ENCODE results near the gene ACTR1A. TPM values are rescaled to one million over a fixed set of nuclear protein-coding genes. Genes with fewer than 3 reads are reported as not detected.

The ACTR1A gene
- total and polyA plus RNA-seq, 7 experiments from 2014 or later = 47.5 to 69.4 (median 58.9) TPM

DNA sequence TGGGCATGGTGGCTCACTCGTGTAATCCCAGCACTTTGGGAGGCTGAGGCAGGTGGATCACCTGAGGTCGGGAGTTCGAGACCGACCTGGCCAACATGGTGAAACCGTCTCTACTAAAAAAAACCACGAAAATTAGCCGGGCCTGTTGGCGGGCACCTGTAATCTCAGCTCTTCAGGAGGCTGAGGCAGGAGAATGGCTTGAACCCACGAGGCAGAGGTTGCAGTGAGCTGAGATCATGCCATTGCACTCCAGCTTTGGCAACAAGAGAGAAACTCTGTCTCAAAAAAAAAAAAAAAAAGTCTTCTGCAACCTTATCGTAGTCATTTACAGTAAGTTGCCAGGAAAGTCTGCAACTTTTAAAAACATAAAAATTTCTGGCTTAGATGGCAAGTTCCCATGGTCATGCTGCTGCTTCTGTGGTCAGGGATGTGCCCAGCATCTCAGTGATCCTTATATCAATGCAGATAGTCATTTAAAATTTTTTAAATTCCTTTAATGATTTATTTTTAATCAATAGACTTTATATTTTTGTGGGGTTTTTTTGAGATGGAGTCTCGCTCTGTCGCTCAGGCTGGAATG lies 16.8 kb upstream of the ACTR1A start:
- POLR2A ChIA-PET = no interaction called here
- H3K27me3 Mint-ChIP-seq = no peaks in the 10 kb centered on the region

DNA sequence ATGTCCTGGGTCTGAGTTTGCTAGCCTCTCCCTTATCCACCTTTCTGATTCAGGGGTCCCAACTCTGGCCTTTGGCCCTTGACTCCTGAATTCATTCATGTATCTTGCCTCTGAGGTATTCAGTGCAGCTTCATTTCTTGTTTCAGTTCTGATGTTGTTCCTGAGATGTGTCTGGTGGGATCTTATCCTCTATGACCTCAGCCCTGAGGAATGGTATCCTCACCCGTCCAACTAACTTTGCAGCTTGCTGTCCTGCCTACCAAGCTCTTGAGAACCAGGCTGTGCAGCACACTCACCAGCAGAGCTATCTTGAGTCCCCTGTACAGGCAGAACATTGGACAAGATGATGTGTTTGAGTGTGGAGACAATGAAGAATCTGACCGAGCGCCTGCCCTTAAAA lies 15.0 kb upstream of the ACTR1A start:
- no peaks in the 10 kb centered on the region for H3K9me3 Mint-ChIP-seq
- H3K36me3 Mint-ChIP-seq = peaks cover 8 to 33% (median 18%) of the 10 kb centered on the region in 5 donors
- ATAC-seq = no peak
- ChIA-PET CTCF (no interaction called here), POLR2A (no interaction called here)
- Histone ChIP-seq H3K36me3 (ENCODE audit: control insufficient read depth in 2 of 3, insufficient read depth in 3 of 3, low read length in 3 of 3) (peaks cover 0 to 39% (median 7%) of the 10 kb centered on the region in 3 experiments), H3K4me3 (ENCODE audit: low read length) (no peak overlapping the region), H3K27me3 (ENCODE audit: control insufficient read depth in 2 of 2, insufficient read depth in 2 of 2, low read length in 2 of 2) (no peaks in the 10 kb centered on the region), H3K27ac (ENCODE audit: low read depth, low read length) (no peak overlapping the region), H3K4me1 (ENCODE audit: control insufficient read depth in 2 of 2, insufficient read depth in 2 of 2, low read length in 2 of 2) (no peaks in the 10 kb centered on the region), H3K9me3 (ENCODE audit: control insufficient read depth in 2 of 3, low read length in 3 of 3) (no peaks in the 10 kb centered on the region)
- no peak overlapping the region for H3K4me3 Mint-ChIP-seq
- peaks cover 5 to 31% (median 17%) of the 10 kb centered on the region in 7 donors for H3K4me1 Mint-ChIP-seq
- H3K27ac Mint-ChIP-seq = peak overlapping the region in 3 of 9 donors; percentile 9 to 71 (median 68)
- H3K27me3 Mint-ChIP-seq = no peaks in the 10 kb centered on the region
- DNase-seq = no peak
- intact Hi-C loops (cut with micrococcal nuclease) = no loop called here

More for the DNA sequence above, 16.8 kb upstream of the ACTR1A start:
- Histone ChIP-seq H3K9me3 (ENCODE audit: control insufficient read depth in 2 of 3, low read length in 3 of 3) (no peaks in the 10 kb centered on the region), H3K4me3 (ENCODE audit: low read length) (no peak overlapping the region), H3K4me1 (ENCODE audit: control insufficient read depth in 2 of 2, insufficient read depth in 2 of 2, low read length in 2 of 2) (no peaks in the 10 kb centered on the region), H3K27me3 (ENCODE audit: control insufficient read depth in 2 of 2, insufficient read depth in 2 of 2, low read length in 2 of 2) (no peaks in the 10 kb centered on the region), H3K27ac (ENCODE audit: low read depth, low read length) (no peak overlapping the region), H3K36me3 (ENCODE audit: control insufficient read depth in 2 of 3, insufficient read depth in 3 of 3, low read length in 3 of 3) (peaks cover 0 to 35% (median 8%) of the 10 kb centered on the region in 3 experiments)
- H3K27ac Mint-ChIP-seq = no peak overlapping the region
- H3K4me3 Mint-ChIP-seq = no peak overlapping the region
- H3K9me3 Mint-ChIP-seq = no peaks in the 10 kb centered on the region
- intact Hi-C loops (cut with micrococcal nuclease) = no loop called here
- CTCF ChIA-PET = interaction anchor here (0.7 kb wide), 1 partner anchor 313 kb away, joined by 3 read pairs; no protein-coding TSS in a partner anchor
- peaks cover 8 to 32% (median 16%) of the 10 kb centered on the region in 5 donors for H3K36me3 Mint-ChIP-seq
- no peak for DNase-seq
- H3K4me1 Mint-ChIP-seq = peaks cover 8 to 34% (median 18%) of the 10 kb centered on the region in 7 donors
- no peak for ATAC-seq

DNA sequence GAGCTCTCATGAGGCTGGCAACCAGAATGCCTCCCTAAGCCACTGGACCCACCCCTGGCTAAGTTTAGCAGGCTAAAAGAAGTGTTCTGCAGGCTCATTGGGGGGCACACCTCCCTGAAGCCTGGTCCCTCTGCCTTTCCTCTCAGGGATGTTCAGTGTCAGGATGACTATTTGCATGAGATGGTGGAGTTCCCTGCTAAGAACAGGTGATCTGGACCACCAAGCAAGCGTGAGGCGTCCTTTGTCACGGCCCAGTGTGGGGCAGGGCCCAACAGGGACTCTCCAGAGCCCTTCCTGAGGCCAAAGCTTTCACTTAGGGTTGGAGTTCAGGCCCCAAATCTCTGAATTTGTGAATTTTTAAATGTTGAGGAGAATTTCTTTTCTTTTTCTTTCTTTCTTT lies 13.2 kb upstream of the ACTR1A start:
- peaks cover 12 to 32% (median 16%) of the 10 kb centered on the region in 7 donors for H3K4me1 Mint-ChIP-seq
- no peaks in the 10 kb centered on the region for H3K9me3 Mint-ChIP-seq
- no peaks in the 10 kb centered on the region for H3K27me3 Mint-ChIP-seq
- ChIA-PET CTCF (no interaction called here), POLR2A (no interaction called here)
- no peaks in the 10 kb centered on the region for H3K27me3 ChIP-seq (ENCODE audit: control insufficient read depth in 2 of 2, insufficient read depth in 2 of 2, low read length in 2 of 2)
- H3K36me3 Mint-ChIP-seq = peaks cover 0 to 35% (median 21%) of the 10 kb centered on the region in 5 donors
- no peak for DNase-seq
- H3K4me3 ChIP-seq (ENCODE audit: low read length) = no peak overlapping the region
- H3K4me1 ChIP-seq (ENCODE audit: control insufficient read depth in 2 of 2, insufficient read depth in 2 of 2, low read length in 2 of 2) = peaks cover 0 to 8% of the 10 kb centered on the region in 2 donors
- H3K27ac ChIP-seq (ENCODE audit: low read depth, low read length) = no peak overlapping the region
- peaks cover 0 to 39% (median 3%) of the 10 kb centered on the region in 3 experiments for H3K36me3 ChIP-seq (ENCODE audit: control insufficient read depth in 2 of 3, insufficient read depth in 3 of 3, low read length in 3 of 3)
- H3K27ac Mint-ChIP-seq = no peak overlapping the region
- no peak for ATAC-seq
- no peaks in the 10 kb centered on the region for H3K9me3 ChIP-seq (ENCODE audit: control insufficient read depth in 2 of 3, low read length in 3 of 3)
- intact Hi-C loops (cut with micrococcal nuclease) = no loop called here
- no peak overlapping the region for H3K4me3 Mint-ChIP-seq

DNA sequence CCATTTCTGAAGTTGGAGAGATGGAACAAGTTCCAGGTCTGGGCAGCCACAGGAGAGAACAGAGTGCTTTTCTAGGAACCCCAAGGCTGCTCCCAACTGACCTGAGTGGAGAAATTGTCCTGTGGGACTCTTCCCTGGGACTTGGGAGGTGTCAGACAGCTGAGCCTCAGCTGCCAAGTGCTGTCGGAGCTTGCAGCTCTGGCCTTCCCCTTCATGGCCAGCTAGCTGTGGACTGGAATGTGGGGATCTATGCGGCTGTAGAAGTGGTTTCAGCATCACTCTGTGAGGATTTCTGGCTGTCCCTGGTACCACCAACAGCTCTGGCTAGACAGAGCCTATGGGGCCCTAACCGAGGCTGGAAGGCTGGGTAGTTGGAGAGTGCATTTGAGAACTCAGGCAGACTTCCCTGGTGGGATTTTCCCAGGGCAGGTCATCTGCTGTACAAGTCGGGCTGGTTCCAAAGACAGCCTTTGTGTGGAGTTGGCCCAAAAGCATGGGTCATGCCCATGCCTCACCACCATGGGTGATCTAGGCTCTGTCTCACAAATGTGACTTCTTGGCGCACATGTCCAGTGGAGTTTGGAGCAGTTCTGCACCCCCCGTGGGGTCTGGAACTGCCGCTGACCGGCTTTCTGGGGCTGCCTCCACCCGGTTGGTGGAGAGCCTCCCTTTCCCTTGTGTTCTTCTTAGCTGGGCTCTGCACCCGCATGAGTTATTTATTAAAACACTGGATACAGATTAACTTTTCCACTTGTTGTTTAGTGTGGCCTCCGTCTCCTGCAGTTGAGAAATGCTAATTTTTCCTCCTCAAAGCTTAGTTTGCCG lies 12.2 kb upstream of the ACTR1A start:
- Mint-ChIP-seq H3K4me3 (no peak overlapping the region), H3K4me1 (peaks cover 12 to 27% (median 13%) of the 10 kb centered on the region in 7 donors), H3K36me3 (peaks cover 0 to 31% (median 21%) of the 10 kb centered on the region in 5 donors), H3K27ac (no peak overlapping the region), H3K9me3 (no peaks in the 10 kb centered on the region), H3K27me3 (no peaks in the 10 kb centered on the region)
- Histone ChIP-seq H3K4me3 (ENCODE audit: low read length) (no peak overlapping the region), H3K36me3 (ENCODE audit: control insufficient read depth in 2 of 3, insufficient read depth in 3 of 3, low read length in 3 of 3) (peaks cover 0 to 44% (median 3%) of the 10 kb centered on the region in 3 experiments), H3K27ac (ENCODE audit: low read depth, low read length) (no peak overlapping the region), H3K4me1 (ENCODE audit: control insufficient read depth in 2 of 2, insufficient read depth in 2 of 2, low read length in 2 of 2) (peaks cover 0 to 8% of the 10 kb centered on the region in 2 donors), H3K27me3 (ENCODE audit: control insufficient read depth in 2 of 2, insufficient read depth in 2 of 2, low read length in 2 of 2) (no peaks in the 10 kb centered on the region), H3K9me3 (ENCODE audit: control insufficient read depth in 2 of 3, low read length in 3 of 3) (no peaks in the 10 kb centered on the region)
- ChIA-PET CTCF (no interaction called here), POLR2A (no interaction called here)
- intact Hi-C loops (cut with micrococcal nuclease) = no loop called here
- no peak for ATAC-seq
- DNase-seq = no peak

DNA sequence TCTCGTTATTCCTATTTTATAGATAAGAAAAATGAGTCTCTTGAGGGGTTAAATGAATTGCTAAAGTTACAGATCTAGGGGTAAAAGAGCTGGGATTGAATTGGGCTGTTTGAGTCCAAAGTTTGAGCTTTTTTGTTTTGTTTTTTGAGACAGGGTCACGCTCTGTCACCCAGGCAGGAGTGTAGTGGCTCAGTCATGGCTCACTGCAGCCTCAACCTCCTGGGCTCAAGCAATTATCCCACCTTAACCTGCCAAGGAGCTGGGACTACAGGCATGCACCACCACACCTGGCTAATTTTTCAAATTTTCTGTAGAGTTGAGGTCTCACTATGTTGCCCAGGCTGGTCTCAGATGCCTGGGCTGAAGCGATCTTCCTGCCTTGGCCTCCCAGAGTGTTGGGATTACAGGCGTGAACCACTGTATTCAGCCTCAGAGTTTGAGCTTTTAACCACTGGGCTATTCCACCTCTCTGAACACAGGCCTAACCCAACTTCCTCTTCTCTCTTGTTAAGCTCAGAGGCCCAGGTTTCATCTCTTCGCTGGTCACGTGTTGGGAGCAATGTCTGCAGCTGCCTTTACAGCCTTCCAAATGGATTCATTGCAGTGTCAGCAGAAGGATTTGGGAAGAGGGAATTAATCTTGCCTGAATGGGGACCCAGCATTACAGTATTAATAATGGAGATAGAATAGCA lies 9.2 kb upstream of the ACTR1A start:
- no peak for DNase-seq
- H3K27ac Mint-ChIP-seq = peak overlapping the region in 8 of 9 donors; percentile 3 to 86 (median 60)
- ATAC-seq = peak; percentile 63
- no peak overlapping the region for H3K4me3 ChIP-seq (ENCODE audit: low read length)
- peaks cover 12 to 35% (median 28%) of the 10 kb centered on the region in 7 donors for H3K4me1 Mint-ChIP-seq
- peaks cover 0 to 50% (median 10%) of the 10 kb centered on the region in 3 experiments for H3K36me3 ChIP-seq (ENCODE audit: control insufficient read depth in 2 of 3, insufficient read depth in 3 of 3, low read length in 3 of 3)
- POLR2A ChIA-PET = interaction anchor here (1.1 to 1.2 kb wide), 2 partner anchors 8 to 9 kb away, joined by 3 to 4 read pairs; partner anchors contain the start of gene ACTR1A
- H3K36me3 Mint-ChIP-seq = peaks cover 0 to 28% (median 17%) of the 10 kb centered on the region in 5 donors
- H3K4me1 ChIP-seq (ENCODE audit: control insufficient read depth in 2 of 2, insufficient read depth in 2 of 2, low read length in 2 of 2) = peaks cover 0 to 8% of the 10 kb centered on the region in 2 donors
- CTCF ChIA-PET = interaction anchor here (0.7 to 1.3 kb wide), 4 partner anchors 9 to 123 kb away, joined by 3 read pairs; no protein-coding TSS in a partner anchor
- no peaks in the 10 kb centered on the region for H3K9me3 ChIP-seq (ENCODE audit: control insufficient read depth in 2 of 3, low read length in 3 of 3)
- H3K27me3 ChIP-seq (ENCODE audit: control insufficient read depth in 2 of 2, insufficient read depth in 2 of 2, low read length in 2 of 2) = no peaks in the 10 kb centered on the region
- intact Hi-C loops (cut with micrococcal nuclease) = no loop called here
- no peak overlapping the region for H3K27ac ChIP-seq (ENCODE audit: low read depth, low read length)
- no peaks in the 10 kb centered on the region for H3K9me3 Mint-ChIP-seq
- no peaks in the 10 kb centered on the region for H3K27me3 Mint-ChIP-seq
- H3K4me3 Mint-ChIP-seq = no peak overlapping the region

DNA sequence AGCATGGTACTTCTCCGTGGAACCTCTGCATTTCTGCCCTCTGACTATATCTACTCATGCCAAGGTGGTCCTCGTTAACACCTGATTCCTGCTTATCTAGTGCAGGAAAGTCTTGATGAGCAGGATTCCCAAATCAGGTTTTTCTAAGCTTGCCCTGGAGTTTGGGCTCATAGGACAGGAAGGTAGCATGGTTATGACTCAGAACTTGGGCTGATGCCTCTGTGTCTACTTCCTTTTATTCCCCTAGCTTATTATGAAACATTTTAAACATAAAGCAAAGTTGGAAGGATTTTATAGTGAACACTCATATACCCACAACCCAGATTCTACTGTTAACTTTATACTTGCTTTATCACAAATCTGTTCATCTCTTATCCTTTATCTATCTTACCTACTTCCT lies 6.9 kb upstream of the ACTR1A start:
- H3K27ac ChIP-seq (ENCODE audit: low read depth, low read length) = no peak overlapping the region
- no peaks in the 10 kb centered on the region for H3K27me3 ChIP-seq (ENCODE audit: control insufficient read depth in 2 of 2, insufficient read depth in 2 of 2, low read length in 2 of 2)
- peaks cover 0 to 39% (median 10%) of the 10 kb centered on the region in 3 experiments for H3K36me3 ChIP-seq (ENCODE audit: control insufficient read depth in 2 of 3, insufficient read depth in 3 of 3, low read length in 3 of 3)
- no peaks in the 10 kb centered on the region for H3K9me3 ChIP-seq (ENCODE audit: control insufficient read depth in 2 of 3, low read length in 3 of 3)
- H3K4me1 ChIP-seq (ENCODE audit: control insufficient read depth in 2 of 2, insufficient read depth in 2 of 2, low read length in 2 of 2) = peaks cover 10 to 14% of the 10 kb centered on the region in 2 donors
- ChIA-PET POLR2A (no interaction called here), CTCF (no interaction called here)
- Mint-ChIP-seq H3K4me1 (peaks cover 23 to 52% (median 45%) of the 10 kb centered on the region in 7 donors), H3K9me3 (no peaks in the 10 kb centered on the region), H3K36me3 (peaks cover 0 to 28% (median 17%) of the 10 kb centered on the region in 5 donors), H3K27ac (peak overlapping the region in 1 of 9 donors; percentile 10), H3K27me3 (no peaks in the 10 kb centered on the region), H3K4me3 (peak overlapping the region in 1 of 10 donors; percentile 25)
- intact Hi-C loops (cut with micrococcal nuclease) = loop anchor here (5.0 to 10.0 kb wide), 3 partner anchors 817 to 1405 kb away; partner anchors contain the start of genes STN1 (in 1 of the 2) and TAF5 (in 1 of the 2)
- H3K4me3 ChIP-seq (ENCODE audit: low read length) = no peak overlapping the region
- ATAC-seq (peak; percentile 59), DNase-seq (no peak)
